IMR-90 (cell line): ENCODE results near the gene ZNF600. TPM values are rescaled to one million over a fixed set of nuclear protein-coding genes. Genes with fewer than 3 reads are reported as not detected.

Source experiments
- ATAC-seq: fragments of 200-7000 bp; cut with Tn5 transposase; 2 replicates; pipeline ENCODE4 v1.9.1; 2020; ENCODE audit warnings: low read depth, mild to moderate bottlenecking, moderate library complexity
- BruUV-seq: library from RNA; stranded (reverse); fragments of 400-500 nt; replicated peaks from 2 replicates; lab custom pipeline; 2021; lab: Mats Ljungman, UMichigan
- CTCF ChIA-PET: fragments of 300-600 bp; formaldehyde crosslinking; extraction: SDS; loops from one replicate; lab custom pipeline; 2021; ENCODE audit warnings: antibody characterized with exemption; lab: Yijun Ruan, JAX
- POLR2A ChIA-PET: fragments of 300-600 bp; sonication (Branson Sonifier 250); formaldehyde crosslinking; loops from one replicate; lab custom pipeline; 2022; ENCODE audit warnings: antibody characterized with exemption; ENCODE audit not compliant: unreplicated experiment; lab: Charles Lee
- DNase-seq: peaks from one replicate; pipeline ENCODE4 v3.0.0; 2013
- H2AFZ ChIP-seq: replicated peaks from 2 replicates; pipeline ENCODE3; 2013; ENCODE audit warnings: low read length, mild to moderate bottlenecking; ENCODE audit not compliant: poor library complexity
- H2AK5ac ChIP-seq: 2 replicates; pipeline ENCODE4 v1.6.1; 2013; ENCODE audit warnings: low read depth, low read length, inconsistent platforms
- H2AK9ac ChIP-seq: replicated peaks from 2 replicates; pipeline ENCODE3; 2013; ENCODE audit warnings: mild to moderate bottlenecking, low read depth, low read length, moderate library complexity; ENCODE audit not compliant: poor library complexity
- H2BK120ac ChIP-seq: 2 replicates; pipeline ENCODE4 v1.6.1; 2013; ENCODE audit warnings: low read depth, low read length, inconsistent platforms
- H2BK15ac ChIP-seq: 3 replicates; pipeline ENCODE4 v1.6.1; 2013; ENCODE audit warnings: low read depth, low read length, inconsistent platforms
- H2BK20ac ChIP-seq: 2 replicates; pipeline ENCODE4 v1.6.1; 2013; ENCODE audit warnings: low read depth, mild to moderate bottlenecking, inconsistent platforms, low read length, moderate library complexity
- H2BK5ac ChIP-seq: 2 replicates; pipeline ENCODE4 v1.6.1; 2013; ENCODE audit warnings: mild to moderate bottlenecking, low read depth, low read length, inconsistent platforms; ENCODE audit not compliant: poor library complexity, severe bottlenecking
- H3K14ac ChIP-seq: replicated peaks from 2 replicates; pipeline ENCODE4 v1.6.1; 2013; ENCODE audit warnings: low read depth, low read length, inconsistent platforms
- H3K18ac ChIP-seq: 2 replicates; pipeline ENCODE4 v1.6.1; 2013; ENCODE audit warnings: low read depth, low read length, control low read depth
- H3K23ac ChIP-seq: 2 replicates; pipeline ENCODE4 v1.6.1; 2013; ENCODE audit warnings: low read depth, low read length, inconsistent platforms
- H3K27ac ChIP-seq: 2 replicates; pipeline ENCODE4 v1.5.1; 2013; ENCODE audit warnings: mild to moderate bottlenecking, control low read depth, low read length; ENCODE audit not compliant: insufficient read depth
- H3K27me3 ChIP-seq: 2 replicates; pipeline ENCODE4 v1.6.1; 2013; ENCODE audit warnings: low read length; ENCODE audit not compliant: control insufficient read depth, insufficient read depth
- H3K36me3 ChIP-seq: 2 replicates; pipeline ENCODE4 v1.6.1; 2013; ENCODE audit warnings: low read length, mixed read lengths; ENCODE audit not compliant: control insufficient read depth, insufficient read depth
- H3K4ac ChIP-seq: 2 replicates; pipeline ENCODE4 v1.6.1; 2013; ENCODE audit warnings: low read depth, low read length, inconsistent platforms
- H3K4me1 ChIP-seq: 2 replicates; pipeline ENCODE4 v1.6.1; 2013; ENCODE audit warnings: low read length, mixed read lengths; ENCODE audit not compliant: control insufficient read depth, insufficient read depth
- H3K4me2 ChIP-seq: 2 replicates; pipeline ENCODE4 v1.6.1; 2013; ENCODE audit warnings: low read depth, mild to moderate bottlenecking, control low read depth, low read length, moderate library complexity
- H3K4me3 ChIP-seq: 2 replicates; pipeline ENCODE4 v1.5.1; 2013; ENCODE audit warnings: low read depth, mild to moderate bottlenecking, control low read depth, low read length, moderate library complexity; ENCODE audit not compliant: insufficient read depth
- H3K56ac ChIP-seq: 2 replicates; pipeline ENCODE4 v1.6.1; 2013; ENCODE audit warnings: low read length, inconsistent platforms; ENCODE audit not compliant: insufficient read depth; ENCODE audit errors: extremely low read depth
- H3K79me1 ChIP-seq, 2 experiments: 2 replicates each; pipeline ENCODE4 v1.6.1; 2013; ENCODE audit warnings: low read length in 2 of 2, inconsistent platforms in 1 of 2, low read depth in 1 of 2
- H3K9ac ChIP-seq: 2 replicates; pipeline ENCODE4 v1.6.1; 2013; ENCODE audit warnings: low read depth, low read length, control low read depth
- H3K9me1 ChIP-seq: 2 replicates; pipeline ENCODE4 v1.6.1; 2013; ENCODE audit warnings: low read length, inconsistent platforms; ENCODE audit not compliant: insufficient read depth
- H3K9me3 ChIP-seq: 2 replicates; pipeline ENCODE4 v1.6.1; 2013; ENCODE audit warnings: low read length; ENCODE audit not compliant: control insufficient read depth, insufficient read depth
- H4K20me1 ChIP-seq: 2 replicates; pipeline ENCODE4 v1.6.1; 2013; ENCODE audit warnings: low read length, inconsistent platforms; ENCODE audit not compliant: insufficient read depth
- H4K5ac ChIP-seq: 2 replicates; pipeline ENCODE4 v1.6.1; 2013; ENCODE audit warnings: mild to moderate bottlenecking, low read depth, low read length, control low read depth
- H4K8ac ChIP-seq, 2 experiments: 2 replicates each; pipeline ENCODE4 v1.6.1; 2013; ENCODE audit warnings: low read depth in 2 of 2, low read length in 2 of 2, control low read depth in 1 of 2, inconsistent platforms in 1 of 2
- H4K91ac ChIP-seq: 2 replicates; pipeline ENCODE4 v1.6.1; 2013; ENCODE audit warnings: low read depth, low read length, inconsistent platforms; ENCODE audit not compliant: insufficient read depth
- MXI1 ChIP-seq: IDR thresholded peaks from 2 replicates; pipeline ENCODE4 v1.6.1; 2012; ENCODE audit warnings: low read depth, mild to moderate bottlenecking, low read length, moderate library complexity, borderline replicate concordance
- NFE2L2 ChIP-seq: fragments of 150-350 bp; IDR thresholded peaks from 2 replicates; pipeline ENCODE4 v1.6.1; 2016; ENCODE audit warnings: low read depth, mild to moderate bottlenecking, low read length
- RAD21 ChIP-seq: IDR thresholded peaks from 2 replicates; pipeline ENCODE4 v1.6.1; 2012; ENCODE audit warnings: low read length, improper control_type of control experiment
- RCOR1 ChIP-seq: IDR thresholded peaks from 2 replicates; pipeline ENCODE4 v1.6.1; 2012; ENCODE audit warnings: mild to moderate bottlenecking, low read length, improper control_type of control experiment; ENCODE audit not compliant: insufficient replicate concordance
- USF2 ChIP-seq: fragments of 150-350 bp; IDR thresholded peaks from 2 replicates; pipeline ENCODE4 v1.6.1; 2017; ENCODE audit warnings: mild to moderate bottlenecking, antibody characterized with exemption, low read length, low read depth
- WGBS, 2 experiments: methylation state at CpG; one replicate each; pipeline versions ENCODE4 v1.1.5 to v1.1.7; 2013; ENCODE audit warnings: missing lambda C conversion rate in 2 of 2; ENCODE audit not compliant: insufficient read length in 1 of 2; ENCODE audit errors: extremely low coverage in 2 of 2; 5-methylcytosine and 5-hydroxymethylcytosine counted together
- dilution Hi-C: fragments of 300-500 bp; cut with HindIII; formaldehyde crosslinking; loops from one replicate; pipeline ENCODE4 v1.14.3; 2018; ENCODE audit warnings: low sequenced_read_pairs; ENCODE audit not compliant: unreplicated experiment
- in situ Hi-C: fragments of 300-500 bp; cut with MboI; formaldehyde crosslinking; loops from 3 replicates; pipeline ENCODE4 v1.14.3; 2019; ENCODE audit warnings: low sequenced_read_pairs, inconsistent platforms, mixed read lengths
- intact Hi-C: fragments of 100-400 bp; cut with micrococcal nuclease; formaldehyde crosslinking; loops from 2 replicates; pipeline ENCODE4 v1.10.0; 2022
- polyA plus RNA-seq, 3 experiments: library from polyadenylated mRNA; depleted of rRNA; stranded (reverse); fragments of >200 nt; gene quantifications; 2 replicates each; pipeline ENCODE4 v1.2.3, GENCODE V29; 2012; ENCODE audit warnings: low replicate concordance in 1 of 3
- total RNA-seq: library from RNA; depleted of rRNA; stranded (reverse); fragments of >200 nt; gene quantifications from 2 replicates; pipeline ENCODE4 v1.2.3, GENCODE V29; 2012

The ZNF600 gene
- total and polyA plus RNA-seq, 2 of the 4 experiments (the other 2 are of a cell fraction) = 4.0 to 4.1 TPM

- Histone ChIP-seq H3K18ac (no peak overlapping the region), H2BK120ac (no peak overlapping the region), H3K9ac (no peak overlapping the region), H3K27ac (no peak overlapping the region), H2BK15ac (no peak overlapping the region), H2BK20ac (no peak overlapping the region), H3K9me3 (no peaks in the 10 kb centered on the region; the same call in 1 of the 2 replicates), H3K14ac (no peak overlapping the region), H4K8ac (no peak overlapping the region), H3K23ac (no peak overlapping the region), H2BK5ac (no peak overlapping the region), H3K36me3 (no peaks in the 10 kb centered on the region), H2AK9ac (no peak overlapping the region), H4K20me1 (no peaks in the 10 kb centered on the region), H2AFZ (no peak overlapping the region), H3K79me1 (no peaks in the 10 kb centered on the region), H3K4ac (no peak overlapping the region), H2AK5ac (no peak overlapping the region), H3K4me2 (no peak overlapping the region), H4K5ac (no peak overlapping the region), H3K56ac (no peak overlapping the region), H3K27me3 (no peaks in the 10 kb centered on the region), H3K9me1 (no peaks in the 10 kb centered on the region), H3K4me1 (no peaks in the 10 kb centered on the region), H3K4me3 (no peak overlapping the region), H4K91ac (no peak overlapping the region)
- WGBS, 2 experiments = no CpG with 5 or more reads among the region's 14 CpGs
- in situ Hi-C loops = no loop called here
- intact Hi-C loops = no loop called here
- ChIA-PET POLR2A (no interaction called here), CTCF (no interaction called here)
- ATAC-seq (no peak), DNase-seq (no peak)
- TF ChIP-seq RAD21 = no peak
- TF ChIP-seq MXI1 = no peak
- TF ChIP-seq NFE2L2 = no peak
- no peak for TF ChIP-seq RCOR1
- TF ChIP-seq USF2 = no peak
- BruUV-seq = no TSS peak
- dilution Hi-C loops = no loop called here
Measured at GRCh38 chr19:52739576-52739975, 47.0 kb downstream of the ZNF600 start.
